Gastroesophageal sphincter (tissue), 4 donors: ENCODE results near the gene FBXL13. TPM values are rescaled to one million over a fixed set of nuclear protein-coding genes. Genes with fewer than 3 reads are reported as not detected.
"Not testable (repeated sequence)": the region's sequence is repeated elsewhere in the genome, so short reads cannot be mapped to it uniquely, and the experiment has no call there.

Experiments used
- ATAC-seq: fragments of 150-250 bp; one replicate; pipeline ENCODE4 v1.9.1; 2016; ENCODE audit warnings: mild to moderate bottlenecking, moderate library complexity
- H3K27ac ChIP-seq, 4 donors: fragments of 200-600 bp; sonication (generic) in 3 of 4; 1 replicate in 3 of 4; 2 replicates in 1 of 4; pipeline ENCODE4 v1.5.1; 2016 to 2019
- H3K27me3 ChIP-seq: fragments of 200-600 bp; sonication (generic); one replicate; pipeline ENCODE4 v1.5.1; 2019
- H3K36me3 ChIP-seq, 2 donors: fragments of 200-600 bp; sonication (generic); one replicate each; pipeline ENCODE4 v1.5.1; 2019; ENCODE audit warnings: control low read depth in 1 of 2
- H3K4me1 ChIP-seq, 3 donors: fragments of 200-600 bp; sonication (generic); 1 replicate in 2 of 3; 2 replicates in 1 of 3; pipeline ENCODE4 v1.5.1; 2016 to 2019; ENCODE audit warnings: control low read depth in 2 of 3
- H3K4me3 ChIP-seq, 2 donors: fragments of 200-600 bp; sonication (generic); one replicate each; pipeline ENCODE4 v1.5.1; 2019; ENCODE audit warnings: mild to moderate bottlenecking in 1 of 2, moderate library complexity in 1 of 2
- H3K9me3 ChIP-seq, 3 donors: fragments of 200-600 bp; sonication (generic); one replicate each; pipeline ENCODE4 v1.5.1; 2017 to 2019; ENCODE audit warnings: control low read depth in 2 of 3
- CTCF ChIP-seq, 4 experiments: fragments of 200-600 bp in 2 of 4; fragments of 450-650 bp in 2 of 4; sonication (generic) in 1 of 4; IDR thresholded peaks; one replicate each; pipeline ENCODE4 v1.5.1; 2017 to 2019; ENCODE audit warnings: antibody characterized with exemption in 4 of 4, mild to moderate bottlenecking in 2 of 4, moderate library complexity in 2 of 4
- EP300 ChIP-seq: sonication (generic); formaldehyde crosslinking; IDR thresholded peaks from one replicate; pipeline ENCODE4 v1.6.1; 2017; ENCODE audit warnings: antibody characterized with exemption, mild to moderate bottlenecking
- POLR2A ChIP-seq, 2 donors: fragments of 450-650 bp; IDR thresholded peaks; one replicate each; pipeline ENCODE4 v1.6.1; 2017; ENCODE audit warnings: antibody characterized with exemption in 2 of 2, mild to moderate bottlenecking in 2 of 2, moderate library complexity in 1 of 2
- POLR2AphosphoS5 ChIP-seq: sonication (generic); formaldehyde crosslinking; IDR thresholded peaks from one replicate; pipeline ENCODE4 v1.6.1; 2017; ENCODE audit warnings: antibody characterized with exemption
- WGBS, 2 donors: methylation state at CpG; one replicate each; pipeline ENCODE4 v1.1.5; 2018; ENCODE audit warnings: low coverage in 1 of 2; 5-methylcytosine and 5-hydroxymethylcytosine counted together
- total RNA-seq, 4 donors: library from RNA; depleted of rRNA; stranded (reverse); fragments of >200 nt; gene quantifications; one replicate each; pipeline ENCODE4 v1.1.0, GENCODE V29; 2016

The FBXL13 gene
- total RNA-seq, 4 donors from 2014 or later = 1.3 to 5.8 (median 3.2) TPM

- H3K4me3 ChIP-seq = no peak overlapping the region
- H3K4me1 ChIP-seq = peaks cover 0 to 4% (median 0%) of the 10 kb centered on the region in 3 donors
- no peak for ATAC-seq
- no peak for TF ChIP-seq POLR2AphosphoS5
- TF ChIP-seq EP300 = no peak
- TF ChIP-seq CTCF (IDR thresholded peaks at IDR 0.05) = no peak
- TF ChIP-seq POLR2A (IDR thresholded peaks at IDR 0.05) = no peak
- WGBS, 2 donors = 73 to 85% methylated on average over 1 to 3 of the region's 3 CpGs
- peaks cover 0 to 55% of the 10 kb centered on the region in 2 donors for H3K36me3 ChIP-seq
- no peaks in the 10 kb centered on the region for H3K9me3 ChIP-seq
- no peaks in the 10 kb centered on the region for H3K27me3 ChIP-seq
- no peak overlapping the region for H3K27ac ChIP-seq
These were observed 8.6 kb upstream of the FBXL13 start for GRCh38 chr7:103083210-103083609.

- no peak for ATAC-seq
- no peaks in the 10 kb centered on the region for H3K27me3 ChIP-seq
- no peak overlapping the region for H3K27ac ChIP-seq
- H3K9me3 ChIP-seq = no peaks in the 10 kb centered on the region
- WGBS, 2 donors = 80% methylated on average over 1 of the region's 1 CpG; no CpG with 5 or more reads in 1 of the 2 donors
- TF ChIP-seq EP300 (no peak), POLR2AphosphoS5 (no peak), POLR2A (IDR thresholded peaks at IDR 0.05) (no peak), CTCF (IDR thresholded peaks at IDR 0.05) (no peak)
- peaks cover 0 to 49% of the 10 kb centered on the region in 2 donors for H3K36me3 ChIP-seq
- peaks cover 0 to 12% (median 0%) of the 10 kb centered on the region in 3 donors for H3K4me1 ChIP-seq
- no peak overlapping the region for H3K4me3 ChIP-seq
These were observed 7.9 kb upstream of the FBXL13 start for GRCh38 chr7:103082497-103082896.

GRCh38 chr7:103080923-103081322 lies 6.3 kb upstream of the FBXL13 start:
- TF ChIP-seq EP300 (no peak), POLR2A (IDR thresholded peaks at IDR 0.05) (no peak), CTCF (IDR thresholded peaks at IDR 0.05) (no peak), POLR2AphosphoS5 (no peak)
- Histone ChIP-seq H3K4me1 (peaks cover 0 to 27% (median 4%) of the 10 kb centered on the region in 3 donors), H3K36me3 (peaks cover 0 to 35% of the 10 kb centered on the region in 2 donors), H3K9me3 (no peaks in the 10 kb centered on the region), H3K4me3 (no peak overlapping the region), H3K27ac (no peak overlapping the region), H3K27me3 (no peaks in the 10 kb centered on the region)
- no peak for ATAC-seq
- WGBS, 2 donors = 83 to 100% methylated on average over 2 of the region's 2 CpGs

- H3K27ac ChIP-seq = no peak overlapping the region
- no peaks in the 10 kb centered on the region for H3K9me3 ChIP-seq
- no peak for TF ChIP-seq POLR2AphosphoS5
- TF ChIP-seq CTCF (IDR thresholded peaks at IDR 0.05) = no peak
- no peak for TF ChIP-seq POLR2A (IDR thresholded peaks at IDR 0.05)
- TF ChIP-seq EP300 = no peak
- H3K4me3 ChIP-seq = no peak overlapping the region
- no peaks in the 10 kb centered on the region for H3K27me3 ChIP-seq
- no peak for ATAC-seq
- 91 to 97% methylated on average over 2 to 3 of the region's 3 CpGs for WGBS, 2 donors
- peaks cover 0 to 31% (median 7%) of the 10 kb centered on the region in 3 donors for H3K4me1 ChIP-seq
- peaks cover 0 to 24% of the 10 kb centered on the region in 2 donors for H3K36me3 ChIP-seq
These were observed 5.2 kb upstream of the FBXL13 start for GRCh38 chr7:103079836-103080235.

GRCh38 chr7:103078226-103078625 lies 3.6 kb upstream of the FBXL13 start:
- not testable (repeated sequence) for H3K27ac ChIP-seq, ATAC-seq, H3K9me3 ChIP-seq, H3K27me3 ChIP-seq, H3K4me3 ChIP-seq, H3K36me3 ChIP-seq
- H3K4me1 ChIP-seq = peaks cover 0 to 40% (median 10%) of the 10 kb centered on the region in 3 donors
- 74 to 78% methylated on average over 5 to 6 of the region's 6 CpGs for WGBS, 2 donors
